CD8-positive, alpha-beta memory T cell (primary cell): Measurements from ENCODE around the gene NCMAP. TPM values are rescaled to one million over a fixed set of nuclear protein-coding genes. Genes with fewer than 3 reads are reported as not detected.
A peak's percentile ranks its signal among the peaks of the same experiment; 100 is the strongest.
"Not testable (repeated sequence)": the region's sequence is repeated elsewhere in the genome, so short reads cannot be mapped to it uniquely, and the experiment has no call there.

ENCODE experiments used
- CTCF ChIA-PET: fragments of 350-600 bp; sonication (Branson Sonifier 250); formaldehyde crosslinking; loops from one replicate; lab custom pipeline; 2021; ENCODE audit warnings: antibody characterized with exemption; lab: Charles Lee
- POLR2A ChIA-PET: fragments of 350-600 bp; sonication (Branson Sonifier 250); formaldehyde crosslinking; loops from one replicate; lab custom pipeline; 2021; ENCODE audit warnings: antibody characterized with exemption; lab: Charles Lee
- DNase-seq, 5 donors: peaks; one replicate each; pipeline versions ENCODE4 v3.0.0 to v3.0.0-alpha.2; 2020 to 2022; ENCODE audit warnings: mixed read lengths in 1 of 5
- H3K27ac ChIP-seq: one replicate; pipeline ENCODE4 v1.7.0; 2013; ENCODE audit warnings: low read depth, mild to moderate bottlenecking, low read length, moderate library complexity
- H3K27me3 ChIP-seq: 2 replicates; pipeline ENCODE4 v1.7.0; 2013; ENCODE audit warnings: low read length, mild to moderate bottlenecking; ENCODE audit not compliant: insufficient read depth, poor library complexity, severe bottlenecking
- H3K36me3 ChIP-seq: 2 replicates; pipeline ENCODE4 v1.7.0; 2013; ENCODE audit warnings: mild to moderate bottlenecking, low read length, moderate library complexity; ENCODE audit not compliant: insufficient read depth
- H3K4me1 ChIP-seq: 2 replicates; pipeline ENCODE4 v1.7.0; 2013; ENCODE audit warnings: mild to moderate bottlenecking, low read length, moderate library complexity; ENCODE audit not compliant: insufficient read depth
- H3K4me3 ChIP-seq: 2 replicates; pipeline ENCODE4 v1.7.0; 2013; ENCODE audit warnings: mild to moderate bottlenecking, low read length
- H3K9me3 ChIP-seq: 2 replicates; pipeline ENCODE4 v1.7.0; 2013; ENCODE audit warnings: mild to moderate bottlenecking, low read length
- H3K27ac Mint-ChIP-seq, 8 donors: one replicate each; pipeline ENCODE4 v1.8.0; 2020 to 2021; ENCODE audit warnings: mixed read lengths in 8 of 8, mild to moderate bottlenecking in 6 of 8, inconsistent platforms in 3 of 8, moderate library complexity in 3 of 8
- H3K27me3 Mint-ChIP-seq, 2 donors: one replicate each; pipeline ENCODE4 v1.8.0; 2020 to 2021; ENCODE audit warnings: mixed read lengths in 2 of 2, mild to moderate bottlenecking in 1 of 2, moderate library complexity in 1 of 2
- H3K36me3 Mint-ChIP-seq, 3 donors: one replicate each; pipeline ENCODE4 v1.8.0; 2020 to 2021; ENCODE audit warnings: mixed read lengths in 3 of 3, inconsistent platforms in 1 of 3, mild to moderate bottlenecking in 1 of 3
- H3K4me1 Mint-ChIP-seq, 3 donors: one replicate each; pipeline ENCODE4 v1.8.0; 2020 to 2021; ENCODE audit warnings: mixed read lengths in 3 of 3, inconsistent platforms in 1 of 3, mild to moderate bottlenecking in 1 of 3
- H3K4me3 Mint-ChIP-seq, 7 donors: one replicate each; pipeline ENCODE4 v1.8.0; 2020 to 2021; ENCODE audit warnings: mixed read lengths in 7 of 7, mild to moderate bottlenecking in 6 of 7, moderate library complexity in 4 of 7, inconsistent platforms in 2 of 7
- H3K9me3 Mint-ChIP-seq, 5 donors: one replicate each; pipeline ENCODE4 v1.8.0; 2020 to 2022; ENCODE audit warnings: mixed read lengths in 5 of 5, mild to moderate bottlenecking in 3 of 5, moderate library complexity in 2 of 5, inconsistent platforms in 1 of 5
- polyA plus RNA-seq: library from polyadenylated mRNA; unstranded; fragments of 300-500 nt; fragmentation: Illumina TruSeq; gene quantifications from one replicate; pipeline ENCODE4 v1.2.3, GENCODE V29; 2021
- total RNA-seq, 2 experiments: library from RNA; stranded (reverse); gene quantifications; one replicate each; pipeline ENCODE4 v1.2.3, GENCODE V29; 2021

Gene NCMAP
- total and polyA plus RNA-seq, 3 experiments from 2014 or later: 0.04 TPM; not detected in 2

DNA sequence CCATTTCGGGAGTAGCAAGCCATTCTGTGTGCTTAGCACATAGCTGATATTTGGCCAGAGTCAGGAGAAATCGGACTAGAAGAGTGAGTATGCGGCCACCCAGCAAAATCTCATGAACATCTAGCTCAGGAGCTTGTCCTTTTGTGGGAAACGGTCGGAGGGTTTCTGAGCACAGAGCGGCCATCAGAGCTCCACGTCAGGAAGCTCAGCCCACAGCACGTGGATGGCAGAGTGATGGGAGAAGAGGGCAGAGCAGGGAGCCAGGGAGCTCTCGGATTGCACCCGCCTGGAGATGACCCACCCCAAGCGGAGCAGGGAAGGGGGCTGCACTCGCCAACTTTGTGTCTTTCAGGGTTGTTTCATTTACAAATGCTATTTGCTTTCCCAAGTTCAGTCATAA, 39.4 kb upstream of the NCMAP start:
- Histone ChIP-seq H3K4me1 (peaks cover 52% of the 10 kb centered on the region), H3K27me3 (no peaks in the 10 kb centered on the region), H3K4me3 (no peak overlapping the region), H3K27ac (no peak overlapping the region), H3K36me3 (peaks cover 19% of the 10 kb centered on the region), H3K9me3 (no peaks in the 10 kb centered on the region)
- H3K36me3 Mint-ChIP-seq: peaks cover 9 to 76% (median 26%) of the 10 kb centered on the region in 3 donors
- DNase-seq: no peak
- POLR2A ChIA-PET: interaction anchor here (0.6 kb wide), 1 partner anchor 23 kb away, joined by 3 read pairs; no protein-coding TSS in a partner anchor
- H3K27me3 Mint-ChIP-seq: no peaks in the 10 kb centered on the region
- peak overlapping the region in 1 of 7 donors; percentile 45 for H3K4me3 Mint-ChIP-seq
- peaks cover 0 to 1% (median 0%) of the 10 kb centered on the region in 5 donors for H3K9me3 Mint-ChIP-seq
- CTCF ChIA-PET: no interaction called here
- H3K27ac Mint-ChIP-seq: peak overlapping the region in 7 of 8 donors; percentile 9 to 81 (median 62)
- peaks cover 40 to 75% (median 65%) of the 10 kb centered on the region in 3 donors for H3K4me1 Mint-ChIP-seq

DNA sequence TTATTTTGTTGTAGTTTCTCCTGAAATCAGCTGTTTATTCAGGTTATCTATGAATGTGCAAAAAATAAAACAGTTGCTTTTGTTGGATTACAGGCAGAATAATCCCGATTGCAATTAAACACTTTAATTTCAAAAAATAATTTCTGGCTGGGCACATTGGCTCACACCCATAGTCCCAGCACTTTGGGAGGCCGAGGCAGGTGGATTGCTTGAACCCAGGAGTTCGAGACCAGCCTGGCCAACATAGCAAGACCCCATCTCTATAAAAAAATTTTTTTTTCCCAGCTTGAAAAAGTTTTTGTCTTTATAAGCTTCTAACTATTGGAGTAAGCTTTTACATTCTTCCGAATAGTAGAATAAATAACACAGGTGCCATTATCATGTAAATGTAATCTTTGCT, 38.0 kb upstream of the NCMAP start:
- Histone ChIP-seq H3K27ac (no peak overlapping the region), H3K4me3 (no peak overlapping the region), H3K9me3 (no peaks in the 10 kb centered on the region), H3K36me3 (peaks cover 15% of the 10 kb centered on the region), H3K4me1 (peaks cover 44% of the 10 kb centered on the region), H3K27me3 (no peaks in the 10 kb centered on the region)
- ChIA-PET POLR2A (interaction anchor here (1.3 kb wide), 1 partner anchor 15 kb away, joined by 4 read pairs; the partner anchor contains the start of gene RCAN3), CTCF (interaction anchor here (0.7 to 1.8 kb wide), 5 partner anchors 9 to 126 kb away, joined by 3 to 6 read pairs (median 5); no protein-coding TSS in a partner anchor)
- no peaks in the 10 kb centered on the region for H3K27me3 Mint-ChIP-seq
- DNase-seq: no peak
- peak overlapping the region in 1 of 8 donors; percentile 40 for H3K27ac Mint-ChIP-seq
- peaks cover 9 to 76% (median 23%) of the 10 kb centered on the region in 3 donors for H3K36me3 Mint-ChIP-seq
- peaks cover 38 to 72% (median 62%) of the 10 kb centered on the region in 3 donors for H3K4me1 Mint-ChIP-seq
- peaks cover 0 to 1% (median 0%) of the 10 kb centered on the region in 5 donors for H3K9me3 Mint-ChIP-seq
- H3K4me3 Mint-ChIP-seq: no peak overlapping the region

DNA sequence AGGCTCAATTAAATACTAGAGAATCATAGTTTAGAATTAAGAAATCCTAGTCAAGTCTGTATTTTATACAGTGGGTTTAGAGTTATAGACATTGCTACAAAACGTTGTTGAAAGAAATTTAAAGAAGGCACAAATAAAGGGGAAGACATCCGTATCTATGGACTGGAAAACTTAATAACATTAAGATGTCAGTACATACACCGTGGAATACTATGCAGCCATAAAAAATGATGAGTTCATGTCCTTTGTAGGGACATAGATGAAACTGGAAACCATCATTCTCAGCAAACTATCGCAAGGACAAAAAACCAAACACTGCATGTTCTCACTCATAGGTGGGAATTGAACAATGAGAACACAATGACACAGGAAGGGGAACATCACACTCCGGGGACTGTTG, 35.6 kb upstream of the NCMAP start:
- H3K9me3 Mint-ChIP-seq, DNase-seq, H3K27ac ChIP-seq, POLR2A ChIA-PET, H3K4me3 Mint-ChIP-seq, H3K9me3 ChIP-seq, H3K27me3 ChIP-seq, H3K4me3 ChIP-seq, H3K27me3 Mint-ChIP-seq: not testable (repeated sequence)
- H3K36me3 ChIP-seq: peaks cover 13% of the 10 kb centered on the region
- Mint-ChIP-seq H3K36me3 (peaks cover 5 to 75% (median 22%) of the 10 kb centered on the region in 3 donors), H3K4me1 (peaks cover 34 to 66% (median 58%) of the 10 kb centered on the region in 3 donors), H3K27ac (peak overlapping the region in 5 of 8 donors; percentile 5 to 71 (median 43))
- CTCF ChIA-PET: interaction anchor here (0.9 kb wide), 1 partner anchor 129 kb away, joined by 3 read pairs; no protein-coding TSS in a partner anchor
- peaks cover 28% of the 10 kb centered on the region for H3K4me1 ChIP-seq

DNA sequence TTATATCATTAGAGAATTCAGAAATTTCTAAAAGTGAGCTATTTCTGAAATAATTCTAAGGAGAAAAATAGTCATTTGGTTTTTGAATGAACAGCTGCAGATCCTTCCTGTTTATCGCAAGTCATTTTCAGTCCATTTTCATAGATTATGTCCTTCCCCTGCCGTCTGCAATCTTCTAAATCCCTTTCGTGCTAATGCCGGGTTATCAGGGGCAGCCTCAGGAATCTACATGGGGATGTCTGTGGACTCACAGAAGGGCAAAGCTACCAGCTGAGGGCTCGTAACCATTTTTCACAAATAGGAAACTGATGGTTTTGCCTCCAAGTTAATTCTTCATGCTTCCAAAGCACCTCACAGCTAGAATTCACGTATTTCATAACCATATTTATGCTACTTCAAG, 30.3 kb upstream of the NCMAP start:
- Mint-ChIP-seq H3K27me3 (no peaks in the 10 kb centered on the region), H3K4me1 (peaks cover 32 to 69% (median 56%) of the 10 kb centered on the region in 3 donors), H3K9me3 (no peaks in the 10 kb centered on the region), H3K27ac (peak overlapping the region in 5 of 8 donors; percentile 12 to 68 (median 18)), H3K36me3 (peaks cover 0 to 63% (median 7%) of the 10 kb centered on the region in 3 donors), H3K4me3 (no peak overlapping the region)
- H3K27ac ChIP-seq: no peak overlapping the region
- H3K4me3 ChIP-seq: no peak overlapping the region
- H3K4me1 ChIP-seq: peaks cover 41% of the 10 kb centered on the region
- no peaks in the 10 kb centered on the region for H3K9me3 ChIP-seq
- no peaks in the 10 kb centered on the region for H3K36me3 ChIP-seq
- no peaks in the 10 kb centered on the region for H3K27me3 ChIP-seq
- ChIA-PET POLR2A (interaction anchor here (2.5 kb wide), 1 partner anchor 23 kb away, joined by 7 read pairs; the partner anchor contains the start of gene RCAN3), CTCF (interaction anchor here (1.3 to 5.0 kb wide), 6 partner anchors 14 to 326 kb away, joined by 3 to 50 read pairs (median 14); partner anchors contain the start of genes NIPAL3 and RCAN3)
- no peak for DNase-seq

- Mint-ChIP-seq H3K27me3 (no peaks in the 10 kb centered on the region), H3K27ac (peak overlapping the region in 5 of 8 donors; percentile 23 to 90 (median 82)), H3K4me1 (peaks cover 32 to 68% (median 56%) of the 10 kb centered on the region in 3 donors), H3K4me3 (no peak overlapping the region), H3K36me3 (peaks cover 0 to 62% (median 8%) of the 10 kb centered on the region in 3 donors), H3K9me3 (no peaks in the 10 kb centered on the region)
- Histone ChIP-seq H3K27me3 (no peaks in the 10 kb centered on the region), H3K27ac (no peak overlapping the region), H3K4me1 (peaks cover 41% of the 10 kb centered on the region), H3K36me3 (no peaks in the 10 kb centered on the region), H3K9me3 (no peaks in the 10 kb centered on the region), H3K4me3 (no peak overlapping the region)
- POLR2A ChIA-PET: interaction anchor here (2.5 kb wide), 1 partner anchor 24 kb away, joined by 7 read pairs; the partner anchor contains the start of gene RCAN3
- CTCF ChIA-PET: interaction anchor here (0.7 to 5.0 kb wide), 15 partner anchors 8 to 326 kb away, joined by 3 to 50 read pairs (median 5); partner anchors contain the start of genes NIPAL3, RCAN3 and STPG1
- no peak for DNase-seq
These were observed 29.8 kb upstream of the NCMAP start for GRCh38 chr1:24526045-24526444.

GRCh38 chr1:24526940-24527542, 28.8 kb upstream of the NCMAP start:
- Histone ChIP-seq H3K36me3 (no peaks in the 10 kb centered on the region), H3K9me3 (no peaks in the 10 kb centered on the region), H3K27ac (no peak overlapping the region), H3K4me1 (peaks cover 40% of the 10 kb centered on the region), H3K4me3 (no peak overlapping the region), H3K27me3 (no peaks in the 10 kb centered on the region)
- POLR2A ChIA-PET: interaction anchor here (0.6 to 2.5 kb wide), 2 partner anchors 20 to 25 kb away, joined by 4 to 7 read pairs; partner anchors contain the start of gene RCAN3
- DNase-seq: peak; percentile 8 to 54 (median 34)
- no peaks in the 10 kb centered on the region for H3K27me3 Mint-ChIP-seq
- H3K9me3 Mint-ChIP-seq: no peaks in the 10 kb centered on the region
- CTCF ChIA-PET: interaction anchor here (0.7 to 5.0 kb wide), 18 partner anchors 9 to 327 kb away, joined by 3 to 50 read pairs (median 5); partner anchors contain the start of genes NIPAL3, RCAN3 and STPG1
- peaks cover 32 to 72% (median 62%) of the 10 kb centered on the region in 3 donors for H3K4me1 Mint-ChIP-seq
- H3K4me3 Mint-ChIP-seq: no peak overlapping the region
- H3K36me3 Mint-ChIP-seq: peaks cover 0 to 64% (median 9%) of the 10 kb centered on the region in 3 donors
- H3K27ac Mint-ChIP-seq: peak overlapping the region in 6 of 8 donors; percentile 61 to 93 (median 74)

DNA sequence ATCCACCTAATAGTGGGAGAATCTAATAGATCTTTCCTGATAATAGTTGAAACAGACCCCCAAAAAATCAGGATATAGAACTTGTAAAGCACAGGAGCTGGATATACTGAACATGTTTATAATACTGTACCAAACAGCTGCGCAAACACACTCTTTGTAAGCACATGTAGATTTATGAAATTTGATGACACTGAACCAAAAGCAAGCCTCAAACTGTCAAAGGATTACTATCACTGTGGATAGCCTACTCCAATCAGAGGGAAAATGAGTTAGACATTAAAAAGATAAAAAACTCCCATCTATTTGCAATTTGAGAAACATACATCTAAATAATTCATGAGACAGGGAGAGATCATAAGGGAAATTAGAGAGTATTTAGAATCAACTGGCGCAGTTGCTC, 27.1 kb upstream of the NCMAP start:
- no peaks in the 10 kb centered on the region for H3K27me3 ChIP-seq
- H3K9me3 Mint-ChIP-seq: no peaks in the 10 kb centered on the region
- no peak overlapping the region for H3K4me3 Mint-ChIP-seq
- no peaks in the 10 kb centered on the region for H3K9me3 ChIP-seq
- H3K27ac Mint-ChIP-seq: peak overlapping the region in 7 of 8 donors; percentile 5 to 91 (median 34)
- H3K4me1 ChIP-seq: peaks cover 42% of the 10 kb centered on the region
- no peak overlapping the region for H3K4me3 ChIP-seq
- H3K4me1 Mint-ChIP-seq: peaks cover 33 to 70% (median 60%) of the 10 kb centered on the region in 3 donors
- DNase-seq: no peak
- no peak overlapping the region for H3K27ac ChIP-seq
- H3K27me3 Mint-ChIP-seq: no peaks in the 10 kb centered on the region
- peaks cover 4% of the 10 kb centered on the region for H3K36me3 ChIP-seq
- ChIA-PET POLR2A (interaction anchor here (0.6 kb wide), 1 partner anchor 17 kb away, joined by 5 read pairs; no protein-coding TSS in a partner anchor), CTCF (interaction anchor here (0.6 to 5.0 kb wide), 3 partner anchors 11 to 113 kb away, joined by 3 to 50 read pairs (median 20); partner anchors contain the start of gene NIPAL3)
- peaks cover 0 to 66% (median 14%) of the 10 kb centered on the region in 3 donors for H3K36me3 Mint-ChIP-seq
